ENCODE data around the gene F10. TPM values are rescaled to one million over a fixed set of nuclear protein-coding genes. Genes with fewer than 3 reads are reported as not detected.
"Not testable (repeated sequence)": the region's sequence is repeated elsewhere in the genome, so short reads cannot be mapped to it uniquely, and the experiment has no call there.

Gene F10
- total and polyA plus RNA-seq, 3 donors from 2014 or later, result 19.9 to 33.7 (median 31.9) TPM

DNA sequence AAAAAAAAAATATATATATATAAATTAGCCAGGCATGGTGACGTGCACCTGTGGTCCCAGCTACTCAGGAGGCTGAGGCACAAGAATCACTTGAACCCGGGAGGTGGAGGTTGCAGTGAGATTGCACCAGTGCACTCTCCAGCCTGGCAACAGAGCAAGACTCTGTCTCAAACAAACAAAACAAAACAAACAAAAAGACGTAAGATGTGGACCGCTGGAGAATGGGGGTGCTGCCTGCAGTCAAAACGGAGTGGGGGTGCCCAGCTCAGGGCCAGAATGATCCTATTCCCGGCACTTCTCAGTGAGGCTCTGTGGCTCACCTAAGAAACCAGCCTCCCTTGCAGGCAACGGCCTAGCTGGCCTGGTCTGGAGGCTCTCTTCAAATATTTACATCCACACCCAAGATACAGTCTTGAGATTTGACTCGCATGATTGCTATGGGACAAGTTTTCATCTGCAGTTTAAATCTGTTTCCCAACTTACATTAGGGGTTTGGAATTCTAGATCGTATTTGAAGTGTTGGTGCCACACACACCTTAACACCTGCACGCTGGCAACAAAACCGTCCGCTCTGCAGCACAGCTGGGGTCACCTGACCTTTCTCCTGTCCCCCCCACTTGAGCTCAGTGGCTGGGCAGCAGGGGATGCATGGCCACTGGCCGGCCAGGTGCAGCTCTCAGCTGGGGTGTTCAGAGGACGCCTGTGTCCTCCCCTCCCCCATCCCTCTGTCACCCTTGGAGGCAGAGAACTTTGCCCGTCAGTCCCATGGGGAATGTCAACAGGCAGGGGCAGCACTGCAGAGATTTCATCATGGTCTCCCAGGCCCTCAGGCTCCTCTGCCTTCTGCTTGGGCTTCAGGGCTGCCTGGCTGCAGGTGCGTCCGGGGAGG lies 17.3 kb upstream of the F10 start, which contains the start of gene F7:
Gene F7 (plus strand): TSS at position 760 of the 889 bp plus-strand sequence. CDS start 51 bp downstream, at position 811.
- intact Hi-C loops (cut with DNase I; ENCODE audit: low total_unique reads), result no loop called here
- 76 to 79% methylated on average over 17 of the region's 17 CpGs for WGBS, 2 donors
- Histone ChIP-seq H3K36me3 (ENCODE audit: low read depth, missing control alignments) (no peaks in the 10 kb centered on the region), H3K9me3 (no peaks in the 10 kb centered on the region), H3K27ac (no peak within 1 kb of the TSS), H3K27me3 (no peaks in the 10 kb centered on the region), H3K4me3 (no peak within 1 kb of the TSS), H3K4me1 (no peaks in the 10 kb centered on the region)
- TF ChIP-seq, protein P1, sequence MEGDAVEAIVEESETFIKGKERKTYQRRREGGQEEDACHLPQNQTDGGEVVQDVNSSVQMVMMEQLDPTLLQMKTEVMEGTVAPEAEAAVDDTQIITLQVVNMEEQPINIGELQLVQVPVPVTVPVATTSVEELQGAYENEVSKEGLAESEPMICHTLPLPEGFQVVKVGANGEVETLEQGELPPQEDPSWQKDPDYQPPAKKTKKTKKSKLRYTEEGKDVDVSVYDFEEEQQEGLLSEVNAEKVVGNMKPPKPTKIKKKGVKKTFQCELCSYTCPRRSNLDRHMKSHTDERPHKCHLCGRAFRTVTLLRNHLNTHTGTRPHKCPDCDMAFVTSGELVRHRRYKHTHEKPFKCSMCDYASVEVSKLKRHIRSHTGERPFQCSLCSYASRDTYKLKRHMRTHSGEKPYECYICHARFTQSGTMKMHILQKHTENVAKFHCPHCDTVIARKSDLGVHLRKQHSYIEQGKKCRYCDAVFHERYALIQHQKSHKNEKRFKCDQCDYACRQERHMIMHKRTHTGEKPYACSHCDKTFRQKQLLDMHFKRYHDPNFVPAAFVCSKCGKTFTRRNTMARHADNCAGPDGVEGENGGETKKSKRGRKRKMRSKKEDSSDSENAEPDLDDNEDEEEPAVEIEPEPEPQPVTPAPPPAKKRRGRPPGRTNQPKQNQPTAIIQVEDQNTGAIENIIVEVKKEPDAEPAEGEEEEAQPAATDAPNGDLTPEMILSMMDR (IDR thresholded peaks at IDR 0.05), result no peak
- no peak for TF ChIP-seq POLR2A (IDR thresholded peaks at IDR 0.05)
- no peak for DNase-seq

GRCh38 chr13:113105921-113106452 lies 16.6 kb upstream of the F10 start:
- Histone ChIP-seq H3K36me3 (ENCODE audit: low read depth, missing control alignments) (no peaks in the 10 kb centered on the region), H3K9me3 (no peaks in the 10 kb centered on the region), H3K27me3 (no peaks in the 10 kb centered on the region), H3K4me3 (no peak overlapping the region), H3K4me1 (no peaks in the 10 kb centered on the region), H3K27ac (no peak overlapping the region)
- no peak for DNase-seq
- 60 to 63% methylated on average over 8 to 10 of the region's 16 CpGs for WGBS, 2 donors
- TF ChIP-seq POLR2A (IDR thresholded peaks at IDR 0.05), result no peak
- intact Hi-C loops (cut with DNase I; ENCODE audit: low total_unique reads), result no loop called here

GRCh38 chr13:113106711-113107351 lies 15.8 kb upstream of the F10 start:
- intact Hi-C loops (cut with DNase I; ENCODE audit: low total_unique reads), result no loop called here
- H3K9me3 ChIP-seq, result no peaks in the 10 kb centered on the region
- DNase-seq, result no peak
- WGBS, 2 donors, result 66 to 78% methylated on average over 18 to 24 of the region's 25 CpGs
- TF ChIP-seq POLR2A (IDR thresholded peaks at IDR 0.05), result no peak
- TF ChIP-seq, protein P1 (IDR thresholded peaks at IDR 0.05), result no peak
- no peaks in the 10 kb centered on the region for H3K27me3 ChIP-seq
- no peak overlapping the region for H3K4me3 ChIP-seq
- no peak overlapping the region for H3K27ac ChIP-seq
- H3K4me1 ChIP-seq, result no peaks in the 10 kb centered on the region
- H3K36me3 ChIP-seq (ENCODE audit: low read depth, missing control alignments), result no peaks in the 10 kb centered on the region

DNA sequence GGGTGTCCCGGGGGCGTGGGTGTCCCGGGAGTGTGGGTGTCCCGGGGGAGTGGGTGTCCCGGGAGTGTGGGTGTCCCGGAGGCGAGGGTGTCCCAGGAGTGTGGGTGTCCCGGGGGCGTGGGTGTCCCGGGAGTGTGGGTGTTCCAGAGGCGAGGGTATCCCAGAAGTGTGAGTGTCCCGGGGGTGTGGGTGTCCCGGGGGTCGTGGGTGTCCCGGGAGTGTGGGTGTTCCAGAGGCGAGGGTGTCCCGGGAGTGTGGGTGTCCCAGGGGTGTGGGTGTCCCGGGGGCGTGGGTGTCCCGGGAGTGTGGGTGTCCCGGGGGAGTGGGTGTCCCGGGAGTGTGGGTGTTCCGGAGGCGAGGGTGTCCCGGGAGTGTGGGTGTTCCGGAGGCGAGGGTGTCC lies 14.1 kb upstream of the F10 start:
- not testable (repeated sequence) for DNase-seq

DNA sequence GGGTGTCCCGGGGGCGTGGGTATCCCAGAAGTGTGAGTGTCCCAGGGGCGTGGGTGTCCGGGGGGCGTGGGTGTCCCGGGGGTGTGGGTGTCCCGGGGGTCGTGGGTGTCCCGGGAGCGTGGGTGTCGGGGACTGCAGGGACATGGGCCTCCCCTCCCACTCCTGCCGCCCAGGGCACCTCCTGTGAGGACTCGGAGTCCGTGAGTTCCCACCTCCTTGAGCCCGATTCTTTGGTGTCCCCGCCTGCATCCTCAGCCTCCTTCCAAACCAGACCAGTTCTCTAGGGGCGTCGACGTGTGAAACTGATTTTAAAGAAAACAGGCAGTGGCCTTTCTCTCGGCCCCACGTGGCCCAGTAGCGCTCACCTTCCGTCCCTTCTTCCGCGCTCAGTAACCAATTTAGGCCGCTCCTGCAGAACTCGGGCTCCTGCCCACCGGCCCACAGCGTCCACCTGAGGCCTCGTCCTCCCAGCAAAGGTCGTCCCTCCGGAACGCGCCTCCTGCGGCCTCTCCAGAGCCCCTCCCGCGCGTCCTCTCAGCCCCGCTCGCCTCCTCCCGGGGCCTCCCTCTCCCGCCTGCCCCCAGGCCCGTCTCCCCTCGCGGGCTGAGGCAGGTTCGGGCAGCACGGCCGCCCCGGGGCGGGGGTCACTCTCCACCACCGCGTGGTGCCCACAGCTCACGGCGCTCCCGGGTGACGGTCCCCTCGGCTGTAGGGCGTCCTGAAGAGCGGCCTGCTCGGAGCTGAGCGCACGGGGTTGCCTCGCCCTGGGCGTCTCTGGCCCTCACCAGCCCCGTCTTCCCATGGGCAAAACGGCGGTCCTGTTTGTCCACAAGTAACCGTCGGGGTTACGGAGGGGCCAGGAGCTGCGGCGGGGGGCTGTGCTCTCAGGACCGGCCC lies 13.2 kb upstream of the F10 start:
- H3K27ac ChIP-seq, result no peak overlapping the region
- H3K4me3 ChIP-seq, result peak overlapping the region; percentile 32 to 65
- TF ChIP-seq, protein P1 (IDR thresholded peaks at IDR 0.05), result no peak
- TF ChIP-seq POLR2A (IDR thresholded peaks at IDR 0.05), result no peak
- no peaks in the 10 kb centered on the region for H3K4me1 ChIP-seq
- H3K9me3 ChIP-seq, result no peaks in the 10 kb centered on the region
- intact Hi-C loops (cut with DNase I; ENCODE audit: low total_unique reads), result no loop called here
- DNase-seq, result no peak
- 47 to 55% methylated on average over 35 to 72 of the region's 73 CpGs for WGBS, 2 donors
- no peaks in the 10 kb centered on the region for H3K36me3 ChIP-seq (ENCODE audit: low read depth, missing control alignments)
- no peaks in the 10 kb centered on the region for H3K27me3 ChIP-seq

More for the DNA sequence above, 14.1 kb upstream of the F10 start:
- intact Hi-C loops (cut with DNase I; ENCODE audit: low total_unique reads); H3K4me3 ChIP-seq; H3K27me3 ChIP-seq; H3K27ac ChIP-seq; H3K4me1 ChIP-seq; H3K36me3 ChIP-seq (ENCODE audit: low read depth, missing control alignments); H3K9me3 ChIP-seq: not testable (repeated sequence)
- 72 to 86% methylated on average over 10 to 22 of the region's 27 CpGs for WGBS, 2 donors
